ENCODE data around the gene OR5M3.

DNA sequence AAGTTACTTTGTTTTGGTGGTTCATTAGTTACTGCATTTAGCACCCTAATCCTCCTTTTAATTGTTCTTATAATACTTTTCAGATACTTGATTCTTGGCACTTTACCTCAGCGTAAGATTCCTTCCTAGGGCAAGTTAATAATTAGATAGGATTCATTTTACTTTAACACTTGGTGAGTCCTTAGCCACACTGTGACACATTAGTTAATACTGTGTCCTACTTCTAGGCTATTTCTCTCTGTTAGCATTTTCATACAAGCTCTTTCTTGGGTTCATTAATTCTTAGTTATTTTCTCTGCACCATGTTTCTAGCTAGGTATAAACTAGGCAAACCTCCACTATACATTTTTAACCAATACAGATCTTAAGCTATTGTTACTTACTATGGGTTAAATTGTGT, 16.1 kb downstream of the OR5M3 start:
- TF ChIP-seq POLR2A (IDR thresholded peaks at IDR 0.05), result no peak
- TF ChIP-seq, protein P1, sequence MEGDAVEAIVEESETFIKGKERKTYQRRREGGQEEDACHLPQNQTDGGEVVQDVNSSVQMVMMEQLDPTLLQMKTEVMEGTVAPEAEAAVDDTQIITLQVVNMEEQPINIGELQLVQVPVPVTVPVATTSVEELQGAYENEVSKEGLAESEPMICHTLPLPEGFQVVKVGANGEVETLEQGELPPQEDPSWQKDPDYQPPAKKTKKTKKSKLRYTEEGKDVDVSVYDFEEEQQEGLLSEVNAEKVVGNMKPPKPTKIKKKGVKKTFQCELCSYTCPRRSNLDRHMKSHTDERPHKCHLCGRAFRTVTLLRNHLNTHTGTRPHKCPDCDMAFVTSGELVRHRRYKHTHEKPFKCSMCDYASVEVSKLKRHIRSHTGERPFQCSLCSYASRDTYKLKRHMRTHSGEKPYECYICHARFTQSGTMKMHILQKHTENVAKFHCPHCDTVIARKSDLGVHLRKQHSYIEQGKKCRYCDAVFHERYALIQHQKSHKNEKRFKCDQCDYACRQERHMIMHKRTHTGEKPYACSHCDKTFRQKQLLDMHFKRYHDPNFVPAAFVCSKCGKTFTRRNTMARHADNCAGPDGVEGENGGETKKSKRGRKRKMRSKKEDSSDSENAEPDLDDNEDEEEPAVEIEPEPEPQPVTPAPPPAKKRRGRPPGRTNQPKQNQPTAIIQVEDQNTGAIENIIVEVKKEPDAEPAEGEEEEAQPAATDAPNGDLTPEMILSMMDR (IDR thresholded peaks at IDR 0.05), result no peak
